Left ventricle myocardium inferior (tissue), 1 donor: ENCODE data around the gene TRHDE. TPM values are rescaled to one million over a fixed set of nuclear protein-coding genes. Genes with fewer than 3 reads are reported as not detected.
"Not testable (repeated sequence)": the region's sequence is repeated elsewhere in the genome, so short reads cannot be mapped to it uniquely, and the experiment has no call there.

ENCODE experiments used
- DNase-seq: peaks from one replicate; pipeline ENCODE4 v3.0.0-alpha.2; 2020
- H3K27ac ChIP-seq: fragments of 200-600 bp; replicated peaks from 2 replicates; pipeline ENCODE4 v1.8.0; 2021
- H3K27me3 ChIP-seq: fragments of 200-600 bp; 2 replicates; pipeline ENCODE4 v1.8.0; 2021; ENCODE audit warnings: low read depth
- H3K36me3 ChIP-seq: fragments of 200-600 bp; 2 replicates; pipeline ENCODE4 v1.8.0; 2021
- H3K4me1 ChIP-seq: fragments of 200-600 bp; 2 replicates; pipeline ENCODE4 v1.8.0; 2021
- H3K4me3 ChIP-seq: fragments of 200-600 bp; 2 replicates; pipeline ENCODE4 v1.8.0; 2021; ENCODE audit warnings: mild to moderate bottlenecking, moderate library complexity
- H3K9me3 ChIP-seq: fragments of 200-600 bp; replicated peaks from 2 replicates; pipeline ENCODE4 v1.8.0; 2021
- CTCF ChIP-seq: fragments of 200-600 bp; IDR thresholded peaks from 2 replicates; pipeline ENCODE4 v1.8.0; 2021; ENCODE audit warnings: antibody characterized with exemption, mild to moderate bottlenecking, borderline replicate concordance
- intact Hi-C: fragments of 100-400 bp; cut with micrococcal nuclease; formaldehyde crosslinking; loops from one replicate; pipeline ENCODE4 v1.11.0; 2022
- total RNA-seq: library from RNA; stranded (reverse); fragmentation: NEBNext Ultra II Directional; extraction: Animal tissue kit (Norgen Biotek cat#: 25700); gene quantifications from one replicate; pipeline ENCODE4 v1.2.1, GENCODE V29; 2021
- donor health status: DM: no; HTN: yes; CAD: no; lungs with severe emphysema.

Gene TRHDE
- total RNA-seq, 1 donor from 2014 or later, result 0.96 TPM

DNA sequence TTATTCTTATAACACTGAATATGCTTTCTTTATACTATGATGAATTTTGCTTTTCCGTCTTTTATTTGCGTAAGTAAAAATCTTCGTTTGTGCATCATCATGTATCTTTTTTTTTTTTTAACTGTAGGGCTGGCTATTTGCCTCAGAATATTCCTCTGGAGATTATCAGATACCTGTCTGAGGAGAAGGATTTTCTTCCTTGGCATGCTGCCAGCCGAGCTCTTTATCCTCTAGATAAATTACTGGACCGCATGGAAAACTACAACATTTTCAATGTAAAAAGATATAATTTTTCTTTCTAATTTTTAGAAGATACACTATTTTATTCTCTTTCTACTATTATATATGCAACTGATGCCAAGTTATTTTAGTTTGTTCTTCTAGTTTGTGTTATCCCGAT is 346.6 kb downstream of the TRHDE start:
- Histone ChIP-seq H3K36me3 (no peaks in the 10 kb centered on the region), H3K4me3 (no peak overlapping the region), H3K27me3 (no peaks in the 10 kb centered on the region), H3K27ac (no peak overlapping the region), H3K9me3 (no peaks in the 10 kb centered on the region), H3K4me1 (no peaks in the 10 kb centered on the region)
- TF ChIP-seq CTCF, result no peak
- intact Hi-C loops, result no loop called here
- no peak for DNase-seq

DNA sequence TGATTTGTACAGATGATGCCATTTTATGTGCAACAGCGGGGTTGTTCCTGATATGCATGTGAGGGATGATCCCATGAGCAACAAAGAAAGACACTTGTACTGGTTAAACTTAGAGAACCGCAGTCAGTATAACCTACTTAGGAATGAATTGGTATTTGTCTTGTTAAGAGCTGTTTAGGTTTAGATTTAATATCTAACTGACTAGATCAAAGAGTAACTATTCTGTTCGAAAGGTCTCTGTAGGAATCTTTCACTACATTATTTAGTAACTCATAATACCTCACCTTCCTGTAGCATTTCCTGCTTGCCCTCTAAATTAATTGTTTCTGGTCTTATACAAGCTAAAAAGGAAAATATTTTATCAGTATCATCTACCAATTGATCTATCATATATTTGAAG is 350.4 kb downstream of the TRHDE start:
- H3K4me1 ChIP-seq, result no peaks in the 10 kb centered on the region
- no peak overlapping the region for H3K27ac ChIP-seq
- no peaks in the 10 kb centered on the region for H3K36me3 ChIP-seq
- DNase-seq, result no peak
- no peak overlapping the region for H3K4me3 ChIP-seq
- intact Hi-C loops, result no loop called here
- TF ChIP-seq CTCF, result no peak
- no peaks in the 10 kb centered on the region for H3K27me3 ChIP-seq
- no peaks in the 10 kb centered on the region for H3K9me3 ChIP-seq

DNA sequence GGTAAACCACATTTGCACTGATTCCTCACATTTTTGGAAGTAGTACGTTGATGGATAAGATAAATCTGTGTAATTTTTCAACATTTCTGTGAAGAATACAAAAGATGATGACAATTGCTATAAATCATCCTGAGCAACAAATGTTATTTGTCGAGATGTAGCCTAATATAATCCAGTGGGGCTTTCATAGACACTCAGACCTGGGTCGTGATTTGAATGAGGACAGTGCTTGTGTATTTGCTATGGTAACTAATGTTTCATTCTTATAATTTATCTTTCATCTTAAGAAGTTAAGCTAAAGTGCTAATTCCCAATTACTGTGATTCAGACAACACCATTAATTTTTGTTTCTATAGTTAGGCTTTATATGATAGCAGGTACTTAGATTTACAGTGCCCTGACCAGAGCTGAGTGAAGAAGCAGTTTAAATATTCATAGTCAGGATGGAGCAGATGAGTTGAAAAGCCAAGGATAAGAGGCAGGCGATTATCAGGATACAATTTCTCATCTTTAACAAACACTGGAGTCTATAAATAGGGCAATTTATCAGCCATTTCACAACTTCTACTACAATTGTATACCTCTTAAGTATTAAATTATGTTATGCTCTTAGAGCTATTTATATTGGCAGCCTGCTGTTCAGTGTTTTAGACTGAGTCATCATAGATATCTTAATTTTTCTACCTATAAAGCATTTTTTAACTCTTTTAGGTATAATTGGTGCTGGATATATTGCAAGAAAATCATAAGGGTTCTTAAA is 359.9 kb downstream of the TRHDE start:
- no peaks in the 10 kb centered on the region for H3K9me3 ChIP-seq
- H3K4me3 ChIP-seq, result no peak overlapping the region
- H3K4me1 ChIP-seq, result no peaks in the 10 kb centered on the region
- H3K36me3 ChIP-seq, result no peaks in the 10 kb centered on the region
- no peaks in the 10 kb centered on the region for H3K27me3 ChIP-seq
- intact Hi-C loops, result no loop called here
- H3K27ac ChIP-seq, result no peak overlapping the region
- DNase-seq, result no peak
- TF ChIP-seq CTCF, result no peak

DNA sequence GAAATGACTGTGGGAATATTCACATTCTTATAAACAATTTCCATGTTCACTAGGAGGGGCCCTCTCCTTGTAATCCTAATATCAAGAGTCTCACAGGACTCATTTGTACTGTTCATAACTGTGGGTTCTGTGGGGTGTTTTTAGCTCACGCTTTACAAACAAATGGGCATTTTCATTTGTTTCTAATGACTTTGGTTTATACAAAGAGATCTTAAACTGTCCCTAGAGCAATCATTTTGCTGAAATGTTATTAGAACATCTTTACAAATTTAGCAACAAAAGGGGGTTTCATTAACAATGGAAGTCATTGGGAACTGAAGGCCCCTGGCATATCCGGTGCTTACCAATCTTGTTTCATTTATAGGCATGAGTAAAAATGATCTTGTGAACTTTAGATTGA is 370.5 kb downstream of the TRHDE start:
- intact Hi-C loops, result no loop called here
- no peak for DNase-seq
- Histone ChIP-seq H3K9me3 (no peaks in the 10 kb centered on the region), H3K27me3 (no peaks in the 10 kb centered on the region), H3K27ac (no peak overlapping the region), H3K36me3 (no peaks in the 10 kb centered on the region), H3K4me3 (no peak overlapping the region), H3K4me1 (no peaks in the 10 kb centered on the region)
- TF ChIP-seq CTCF, result no peak

GRCh38 chr12:72647139-72647538 is 375.0 kb downstream of the TRHDE start:
- intact Hi-C loops, result no loop called here
- no peak for TF ChIP-seq CTCF
- no peaks in the 10 kb centered on the region for H3K27me3 ChIP-seq
- no peaks in the 10 kb centered on the region for H3K36me3 ChIP-seq
- H3K4me3 ChIP-seq, result no peak overlapping the region
- peaks cover 16% of the 10 kb centered on the region for H3K9me3 ChIP-seq
- DNase-seq, result no peak
- H3K27ac ChIP-seq, result no peak overlapping the region
- H3K4me1 ChIP-seq, result no peaks in the 10 kb centered on the region

DNA sequence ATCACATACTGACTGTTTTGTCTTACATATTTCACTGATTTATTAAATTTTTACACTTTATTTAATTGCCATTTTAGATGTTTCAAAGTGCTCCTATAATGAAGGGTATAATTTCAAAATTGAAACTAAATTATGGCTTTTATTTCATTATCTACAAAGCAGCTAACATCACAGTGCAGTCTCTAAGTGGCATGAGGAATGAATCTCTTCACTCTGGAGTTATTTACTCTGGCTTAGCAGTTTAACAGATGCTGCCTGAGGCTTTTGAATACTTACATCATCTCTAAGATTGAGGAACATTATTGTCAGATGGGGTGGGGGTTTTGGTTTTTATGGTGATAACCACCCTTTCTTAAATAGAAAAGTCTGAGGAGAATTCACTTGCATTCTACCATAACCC is 386.4 kb downstream of the TRHDE start:
- intact Hi-C loops, result no loop called here
- no peaks in the 10 kb centered on the region for H3K9me3 ChIP-seq
- H3K4me3 ChIP-seq, result no peak overlapping the region

DNA sequence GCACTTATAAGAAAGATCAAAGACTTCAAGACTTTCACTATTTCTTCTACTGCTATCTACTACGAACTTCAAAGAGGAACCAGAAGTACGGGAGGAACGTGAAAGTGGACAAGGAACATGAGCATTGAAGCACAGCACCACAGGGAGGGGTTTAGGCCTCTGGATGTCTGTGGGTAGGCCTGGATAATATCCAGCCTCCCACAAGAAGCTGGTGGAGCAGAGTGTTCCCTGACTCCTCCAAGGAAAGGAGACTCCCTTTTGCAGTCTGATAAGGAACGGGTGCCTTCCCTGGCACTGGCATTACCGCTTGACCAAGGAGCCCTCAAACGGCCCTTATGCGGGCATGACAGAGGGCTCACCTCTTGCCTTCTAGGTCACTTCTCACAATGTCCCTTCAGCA is 388.0 kb downstream of the TRHDE start:
- intact Hi-C loops, H3K4me3 ChIP-seq, H3K27ac ChIP-seq, H3K36me3 ChIP-seq, H3K9me3 ChIP-seq, H3K27me3 ChIP-seq, DNase-seq, H3K4me1 ChIP-seq: not testable (repeated sequence)

More for the DNA sequence above, 386.4 kb downstream of the TRHDE start:
- H3K27ac ChIP-seq, result no peak overlapping the region
- no peak for DNase-seq
- TF ChIP-seq CTCF, result no peak
- no peaks in the 10 kb centered on the region for H3K27me3 ChIP-seq
- H3K36me3 ChIP-seq, result no peaks in the 10 kb centered on the region
- no peaks in the 10 kb centered on the region for H3K4me1 ChIP-seq
